GM21360 (cell line): ENCODE measurements around the gene MRPL45.
"Not testable (repeated sequence)": the region's sequence is repeated elsewhere in the genome, so short reads cannot be mapped to it uniquely, and the experiment has no call there.

Experiments used
- ATAC-seq: cut with Tn5 transposase; IDR thresholded peaks from one replicate; pipeline ENCODE4 v1.9.1; 2021; ENCODE audit warnings: mild to moderate bottlenecking, moderate library complexity; ENCODE audit not compliant: unreplicated experiment

The MRPL45 gene

DNA sequence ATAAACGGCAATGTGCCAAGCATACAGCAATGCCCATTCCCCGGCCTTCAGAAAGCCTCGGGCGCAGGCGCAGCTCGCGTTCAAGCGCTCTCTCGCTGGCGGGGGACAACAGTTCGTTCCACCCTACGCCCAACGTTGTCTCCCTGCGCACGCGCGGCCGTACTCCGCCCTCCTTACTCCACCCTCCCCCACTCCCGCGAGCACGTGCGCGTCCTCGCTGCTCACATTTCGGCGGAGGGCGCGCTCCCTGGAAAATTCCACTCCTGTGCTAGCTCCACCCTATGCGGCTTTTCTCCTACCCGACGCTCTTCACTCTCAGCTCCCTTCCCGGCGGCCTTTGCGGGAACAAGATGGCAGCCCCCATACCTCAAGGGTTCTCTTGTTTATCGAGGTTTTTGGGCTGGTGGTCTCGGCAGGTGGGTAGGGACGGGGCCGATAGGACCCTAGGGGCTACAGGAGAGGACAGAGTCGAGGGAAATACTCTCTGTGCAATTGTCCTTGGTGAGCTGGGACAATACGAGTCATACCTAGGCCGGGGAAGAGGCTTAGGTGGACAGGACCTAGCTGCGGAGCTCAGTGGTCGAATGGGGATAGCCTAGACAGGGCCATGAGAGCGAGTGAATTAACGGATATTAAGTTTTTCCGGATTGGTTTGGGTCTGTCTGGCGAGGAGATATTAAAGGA, at the start of gene MRPL45:
Gene MRPL45, plus strand, starts transcription at position 335 of the 684 bp plus-strand sequence. Its CDS starts 16 bp downstream, at position 351.
- peak; percentile 94 for ATAC-seq

DNA sequence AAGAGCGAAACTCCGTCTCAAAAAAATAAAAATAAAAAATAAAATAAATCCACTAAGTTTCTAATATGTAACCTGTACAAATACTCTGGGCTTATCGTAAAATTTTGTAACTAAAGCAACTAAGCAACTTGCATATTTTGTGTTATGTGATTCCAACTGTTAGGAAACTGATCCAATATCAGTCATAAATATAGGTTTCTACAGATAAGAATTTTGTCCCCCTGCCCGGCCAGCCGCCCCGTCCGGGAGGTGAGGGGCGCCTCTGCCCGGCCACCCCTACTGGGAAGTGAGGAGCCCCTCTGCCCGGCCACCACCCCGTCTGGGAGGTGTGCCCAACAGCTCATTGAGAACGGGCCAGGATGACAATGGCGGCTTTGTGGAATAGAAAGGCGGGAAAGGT, 43.8 kb upstream of the MRPL45 start:
- ATAC-seq, result not testable (repeated sequence)

DNA sequence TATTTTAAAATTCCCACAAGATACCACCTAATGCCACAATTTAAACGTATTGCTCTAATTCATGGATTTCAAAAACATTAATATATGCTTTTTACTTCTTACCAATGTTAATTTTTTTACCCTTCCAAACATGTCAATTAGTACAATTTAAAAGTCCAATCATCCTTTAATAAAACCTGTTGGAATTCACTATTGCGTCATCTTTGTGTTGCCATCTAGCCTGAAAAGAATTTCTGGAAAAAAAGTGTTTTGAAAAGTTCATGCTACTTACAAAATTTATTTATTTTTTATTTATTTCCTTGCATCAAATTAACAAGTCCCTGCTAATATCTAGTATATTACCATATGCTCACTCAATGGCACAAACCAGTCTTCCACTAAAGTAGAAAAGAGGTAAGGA, 42.6 kb upstream of the MRPL45 start:
- not testable (repeated sequence) for ATAC-seq

DNA sequence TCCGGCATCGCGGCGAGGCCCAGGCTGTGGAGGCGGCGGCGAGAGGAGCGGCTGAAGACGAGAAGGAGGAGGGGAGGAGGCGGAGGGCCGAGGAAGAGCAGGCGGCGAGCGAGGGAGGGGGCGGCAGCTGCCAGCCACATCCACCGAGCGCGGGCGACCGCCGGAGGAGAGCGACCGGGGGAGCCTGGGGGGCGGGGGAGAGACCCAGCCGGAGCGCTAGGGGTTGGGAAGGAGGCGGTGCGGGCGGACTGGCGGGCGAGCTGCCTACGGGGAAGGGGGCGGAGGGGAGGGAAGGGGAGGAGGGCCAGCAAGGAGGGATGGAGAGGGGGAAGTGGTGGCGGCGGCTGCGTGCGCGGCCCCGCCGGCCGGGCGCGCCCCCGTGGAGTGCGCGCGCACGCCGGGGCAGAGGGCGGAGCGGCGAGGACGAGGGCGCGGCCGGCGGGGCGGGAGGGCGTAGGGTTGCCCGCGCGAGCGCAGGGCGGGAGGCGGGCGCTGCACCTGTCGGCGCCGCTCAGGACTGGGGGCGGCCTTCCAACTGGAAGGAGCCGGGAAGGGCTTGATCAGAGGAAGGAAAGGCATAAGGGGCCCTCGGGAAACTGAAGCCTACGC, 39.9 kb upstream of the MRPL45 start:
- peak; percentile 86 for ATAC-seq

DNA sequence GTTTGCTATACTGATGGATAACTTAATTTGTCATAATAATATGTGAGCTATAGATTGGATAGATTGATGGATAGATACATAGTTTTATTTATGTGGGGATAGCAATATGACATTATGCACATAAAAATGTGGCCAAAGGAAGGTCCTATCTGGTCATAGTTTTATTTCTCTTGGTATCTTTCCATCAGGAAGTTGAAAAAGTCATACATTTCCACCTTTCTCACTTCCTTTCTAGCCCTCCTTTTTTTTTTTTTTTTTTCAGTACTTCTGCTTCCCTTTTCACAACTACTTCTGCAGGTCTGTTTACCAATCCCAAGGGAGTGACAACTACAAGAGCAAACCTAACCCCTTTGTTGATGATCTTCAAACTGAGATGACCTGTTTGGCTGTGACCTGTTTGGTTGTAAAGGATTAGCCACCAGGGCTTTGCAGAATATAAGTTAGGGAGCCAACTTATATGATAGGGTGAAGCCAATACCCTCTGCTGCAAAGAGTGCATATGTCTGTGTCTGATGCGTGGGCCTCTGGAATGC, 30.9 kb upstream of the MRPL45 start:
- ATAC-seq, result not testable (repeated sequence)

DNA sequence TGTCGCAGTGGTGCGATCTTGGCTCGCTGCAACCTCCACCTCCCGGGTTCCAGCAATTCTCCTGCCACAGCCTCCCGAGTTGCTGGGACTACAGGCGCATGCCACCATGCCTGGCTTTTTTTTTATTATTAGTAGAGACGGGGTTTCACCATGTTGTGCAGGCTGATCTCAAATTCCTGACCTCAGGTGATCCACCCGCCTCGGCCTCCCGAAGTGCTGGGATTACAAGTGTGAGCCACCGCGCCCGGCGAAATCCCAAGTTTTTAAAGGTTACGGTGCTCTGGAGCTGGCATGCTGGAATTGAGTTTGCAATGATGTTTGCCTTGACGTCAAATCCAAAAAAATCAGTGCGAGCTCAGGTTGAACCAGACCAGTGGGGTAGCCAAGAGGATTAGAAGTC, 30.4 kb upstream of the MRPL45 start:
- ATAC-seq, result not testable (repeated sequence)

DNA sequence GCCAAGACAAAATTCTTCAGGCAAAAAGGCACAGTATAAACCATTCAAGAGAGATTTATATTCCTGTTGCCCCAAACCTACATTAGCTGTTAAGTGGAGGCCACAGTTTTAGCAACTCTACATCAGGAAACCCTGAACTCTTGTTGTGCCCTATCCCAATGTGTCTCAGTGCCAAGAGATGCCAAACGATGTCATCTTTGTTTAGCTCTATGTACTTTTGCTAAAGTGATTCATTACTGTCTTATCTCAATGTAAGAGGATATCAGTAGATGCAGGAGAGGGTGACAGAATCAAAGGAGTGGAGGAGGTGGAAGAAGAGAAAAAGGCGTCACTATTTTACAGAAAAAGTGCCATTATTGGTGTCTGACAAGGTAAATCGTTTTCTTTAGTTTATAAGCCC, 28.8 kb upstream of the MRPL45 start:
- ATAC-seq, result not testable (repeated sequence)

DNA sequence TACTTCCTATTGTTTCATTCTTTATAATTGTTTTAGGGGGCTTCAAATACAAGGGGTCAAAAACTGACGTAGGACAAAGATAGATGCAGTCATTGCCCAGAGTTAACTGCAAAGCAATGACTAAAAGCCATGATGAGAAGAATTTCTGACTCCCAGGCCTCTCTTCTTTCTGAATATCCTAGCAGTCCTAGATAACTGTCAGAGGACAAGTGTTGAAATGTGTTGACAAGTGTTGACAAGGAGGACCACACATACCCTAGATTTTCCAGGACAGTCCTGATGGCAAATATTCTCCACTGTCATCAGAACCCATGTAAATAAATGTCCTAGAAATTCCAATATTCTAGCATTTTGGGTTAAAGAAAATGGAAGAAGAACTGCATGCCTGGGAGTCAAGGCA, 27.9 kb upstream of the MRPL45 start:
- ATAC-seq, result not testable (repeated sequence)

DNA sequence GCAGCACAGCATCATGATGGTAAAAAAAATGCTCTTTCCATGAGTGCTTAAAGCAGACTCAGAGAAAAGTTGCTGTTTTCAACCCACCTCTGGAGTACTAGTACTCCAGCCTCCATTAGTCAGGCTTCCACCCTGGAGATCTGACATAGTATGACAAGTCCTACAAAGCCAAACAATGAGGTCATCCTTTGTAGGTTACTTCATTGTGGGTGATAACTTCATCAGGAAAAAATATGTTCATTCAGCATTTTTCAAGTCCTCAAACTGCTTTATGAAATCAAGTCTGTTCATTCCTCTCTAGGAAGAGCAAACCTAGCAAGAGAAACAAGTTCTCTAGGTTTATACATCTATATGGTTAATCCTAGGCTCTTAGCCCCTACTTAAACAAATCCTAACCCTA, 27.4 kb upstream of the MRPL45 start:
- not testable (repeated sequence) for ATAC-seq

DNA sequence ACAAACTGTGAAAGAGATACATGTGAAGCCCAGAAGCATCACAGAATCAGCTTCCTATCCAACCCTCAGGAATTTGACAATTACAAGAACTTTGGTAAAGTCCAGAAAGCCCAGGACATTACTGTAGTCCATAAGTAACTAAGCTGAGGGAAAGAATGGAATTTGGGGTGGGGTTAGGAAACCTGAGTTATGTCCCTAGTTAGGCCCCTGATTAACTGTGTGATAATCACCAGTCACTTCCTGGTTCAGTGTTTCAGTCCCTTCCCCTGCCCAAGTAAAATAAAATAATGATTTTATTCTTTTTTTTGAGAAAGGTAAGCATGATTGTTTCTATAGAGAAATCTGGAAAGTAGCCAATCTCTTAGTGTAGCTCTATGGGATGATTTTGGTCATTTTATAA, 11.0 kb upstream of the MRPL45 start:
- not testable (repeated sequence) for ATAC-seq

DNA sequence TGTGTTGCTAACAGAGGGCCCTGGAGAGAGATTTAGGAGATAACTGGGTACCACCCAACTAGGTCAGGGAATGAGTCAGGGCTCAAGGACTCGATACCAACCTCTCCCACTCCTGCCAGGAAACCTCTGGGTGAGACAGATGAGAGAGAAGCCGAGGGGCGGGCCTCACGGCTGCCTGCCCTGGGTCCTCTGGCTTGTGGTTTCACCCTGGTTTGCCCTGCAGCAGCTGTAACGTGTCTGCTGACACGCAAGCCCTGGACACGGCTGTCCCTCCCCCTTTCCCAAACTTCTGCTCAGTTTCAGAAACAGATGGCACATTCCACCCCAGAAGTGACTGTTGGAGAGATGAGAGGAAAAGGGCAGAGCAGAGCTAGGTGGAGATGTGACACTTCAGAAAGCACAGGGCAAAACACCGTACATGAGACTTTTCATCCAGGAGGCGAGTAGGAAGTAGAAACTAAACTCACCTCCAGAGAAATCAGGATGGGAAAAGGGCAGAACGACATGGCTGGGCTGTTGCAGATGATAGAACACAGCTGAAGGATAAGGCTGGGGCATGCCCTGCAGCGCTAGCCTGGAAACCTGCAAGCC, 10.4 kb upstream of the MRPL45 start:
- peak; percentile 54 for ATAC-seq

DNA sequence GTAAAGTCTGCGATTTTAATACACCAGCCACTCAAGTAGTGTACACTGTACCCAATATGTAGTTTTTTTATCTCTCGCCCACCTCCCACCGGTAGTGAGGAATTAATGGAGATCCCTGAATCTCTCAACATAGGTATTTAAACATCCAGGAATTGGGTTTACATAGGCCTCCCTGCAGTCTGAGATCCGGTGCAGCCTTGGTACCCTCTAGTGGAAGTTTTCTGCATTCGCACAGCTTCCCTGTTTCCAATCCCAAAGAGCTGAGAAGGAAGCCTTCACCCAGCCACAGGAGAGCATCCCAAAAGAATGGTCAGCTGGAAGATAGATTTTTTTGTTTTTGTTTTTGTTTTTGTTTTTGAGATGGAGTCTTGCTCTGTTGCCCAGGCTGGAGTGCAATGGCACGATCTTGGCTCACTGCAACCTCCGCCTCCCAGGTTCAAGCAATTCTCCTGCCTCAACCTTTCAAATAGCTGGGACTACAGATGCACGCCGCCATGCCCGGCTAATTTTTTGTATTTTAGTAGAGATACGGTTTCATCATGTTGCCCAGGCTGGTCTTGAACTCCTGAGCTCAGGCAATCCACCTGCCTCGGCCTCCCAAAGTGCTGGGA, 8.6 kb upstream of the MRPL45 start:
- ATAC-seq, result not testable (repeated sequence)

DNA sequence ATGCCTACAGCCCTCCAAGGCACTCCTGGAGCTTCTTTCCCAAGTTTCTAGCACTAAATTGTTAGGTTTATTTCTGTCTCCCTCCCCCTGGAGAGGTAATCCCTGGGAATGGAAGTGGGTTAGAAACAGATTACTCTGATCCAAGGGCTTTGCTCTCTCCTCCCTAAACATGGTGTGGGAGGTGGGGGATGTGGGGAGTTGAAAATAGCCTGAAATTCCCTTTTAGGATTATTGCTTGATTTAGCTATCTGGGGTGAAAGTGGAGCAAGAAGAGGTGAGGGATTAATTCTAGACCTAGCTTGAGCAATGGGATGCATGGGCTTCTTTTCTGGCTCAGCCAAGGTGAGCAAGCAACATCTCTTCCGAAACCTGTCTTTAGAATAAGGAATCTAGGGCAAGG, 7.2 kb upstream of the MRPL45 start:
- not testable (repeated sequence) for ATAC-seq

DNA sequence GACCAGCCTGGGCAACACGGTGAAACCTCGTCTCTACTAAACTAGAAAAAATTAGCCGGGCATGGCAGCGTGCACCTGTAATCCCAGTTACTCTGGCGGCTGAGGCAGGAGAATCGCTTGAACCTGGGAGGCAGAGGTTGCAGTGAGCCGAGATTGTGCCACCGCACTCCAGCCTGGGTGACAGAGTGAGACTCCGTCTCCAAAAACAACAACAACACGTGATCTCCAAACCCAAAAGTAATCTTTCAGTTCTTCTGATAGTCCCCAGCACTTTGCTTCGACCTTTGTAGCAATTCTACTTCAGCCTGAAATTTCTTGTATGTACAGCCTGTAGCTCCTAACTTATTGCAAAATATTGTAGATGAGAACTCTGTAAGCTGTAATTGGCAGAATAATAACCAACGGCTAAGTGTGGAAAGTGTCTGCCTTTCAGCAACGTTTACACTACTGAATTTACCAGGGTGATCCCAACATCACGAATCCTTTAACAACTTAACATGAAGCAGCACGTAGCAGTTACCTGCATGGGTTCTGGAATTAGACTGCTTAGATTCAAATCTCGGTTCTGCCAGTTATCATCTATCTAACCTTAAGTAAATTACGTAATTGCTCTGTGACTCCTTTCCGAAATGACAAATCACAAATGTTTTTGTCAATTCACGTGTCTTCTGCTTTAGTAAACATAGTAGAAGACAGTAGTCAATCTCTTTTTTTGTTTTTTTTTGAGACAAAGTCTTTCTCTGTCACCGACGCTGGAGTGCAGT, 1.2 kb upstream of the MRPL45 start:
- not testable (repeated sequence) for ATAC-seq

DNA sequence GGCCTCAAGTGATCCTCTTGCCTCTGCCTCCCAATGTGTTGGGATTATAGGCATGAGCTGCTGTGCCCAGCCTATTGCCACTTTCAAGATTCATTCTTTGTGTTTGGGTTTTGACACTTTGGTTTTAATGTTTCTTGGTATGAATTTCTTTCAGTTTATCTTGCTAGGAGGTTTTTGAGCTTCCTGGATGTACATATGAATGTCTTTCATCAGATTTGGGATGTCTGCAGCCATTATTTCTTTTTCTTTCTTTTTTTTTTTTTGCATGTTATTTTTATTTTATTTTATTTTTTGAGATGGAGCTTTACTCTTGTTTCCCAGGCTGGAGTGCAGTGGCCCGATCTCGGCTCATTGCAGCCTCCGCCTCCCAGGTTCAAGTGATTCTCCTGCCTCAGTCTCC, 18.5 kb downstream of the MRPL45 start:
- no peak for ATAC-seq

DNA sequence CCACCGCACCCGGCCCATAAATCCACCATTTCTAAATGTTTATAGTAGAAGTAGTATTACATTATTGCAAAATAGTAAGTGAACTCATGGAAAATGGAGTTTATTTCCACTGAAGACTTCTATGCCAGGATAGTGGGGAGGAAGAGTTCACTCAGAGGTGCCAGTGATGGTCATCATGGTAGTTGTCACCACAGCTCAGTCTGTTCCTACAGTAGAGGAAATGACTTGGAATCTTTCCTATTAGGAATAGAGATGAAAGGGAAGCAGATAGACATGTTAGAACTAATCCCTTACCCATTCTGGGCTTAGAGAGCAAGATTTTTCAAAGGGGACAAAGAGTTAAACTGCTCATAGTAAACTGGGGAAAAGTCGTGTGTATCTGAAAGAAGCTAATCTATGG, 20.1 kb downstream of the MRPL45 start:
- no peak for ATAC-seq

DNA sequence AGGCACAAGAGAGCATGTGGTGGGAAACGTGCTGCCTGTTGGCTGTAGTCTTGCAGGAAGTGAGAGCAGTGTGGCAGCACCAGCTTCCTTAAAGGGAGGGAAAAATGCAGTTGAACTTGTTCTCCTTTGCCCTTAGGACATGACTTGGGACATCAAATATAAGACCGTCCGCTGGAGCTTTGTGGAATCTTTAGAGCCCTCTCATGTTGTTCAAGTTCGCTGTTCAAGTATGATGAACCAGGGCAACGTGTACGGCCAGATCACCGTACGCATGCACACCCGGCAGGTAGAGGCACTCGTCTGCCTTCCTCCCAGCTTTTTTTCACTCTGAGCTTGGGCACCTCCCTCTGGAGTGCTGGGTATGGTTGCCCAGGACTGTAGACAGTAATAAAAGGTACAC, 23.5 kb downstream of the MRPL45 start:
- no peak for ATAC-seq

DNA sequence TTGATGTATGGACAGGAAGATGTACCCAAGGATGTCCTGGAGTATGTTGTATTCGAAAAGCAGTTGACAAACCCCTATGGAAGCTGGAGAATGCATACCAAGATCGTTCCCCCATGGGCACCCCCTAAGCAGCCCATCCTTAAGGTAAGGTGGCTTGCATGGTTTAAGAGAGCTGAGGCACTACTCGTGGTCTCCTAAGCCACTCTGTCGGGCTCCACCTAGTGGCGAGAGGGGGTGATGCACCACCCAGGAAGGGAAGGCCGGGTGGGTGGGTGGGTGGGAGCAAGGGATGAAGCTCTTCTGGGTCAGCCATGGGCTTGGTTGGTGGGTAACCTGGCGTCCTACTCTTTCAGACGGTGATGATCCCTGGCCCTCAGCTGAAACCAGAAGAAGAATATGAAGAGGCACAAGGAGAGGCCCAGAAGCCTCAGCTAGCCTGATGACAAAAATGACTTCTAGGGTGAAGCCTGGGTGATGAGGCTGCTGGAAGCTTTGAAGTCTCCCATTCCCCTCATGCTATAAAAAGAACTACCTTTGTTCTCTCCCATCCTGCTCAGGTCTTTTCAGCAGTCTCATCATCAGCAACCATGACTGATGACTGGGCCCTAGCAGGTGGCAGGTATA, 25.3 kb downstream of the MRPL45 start:
- ATAC-seq, result no peak

DNA sequence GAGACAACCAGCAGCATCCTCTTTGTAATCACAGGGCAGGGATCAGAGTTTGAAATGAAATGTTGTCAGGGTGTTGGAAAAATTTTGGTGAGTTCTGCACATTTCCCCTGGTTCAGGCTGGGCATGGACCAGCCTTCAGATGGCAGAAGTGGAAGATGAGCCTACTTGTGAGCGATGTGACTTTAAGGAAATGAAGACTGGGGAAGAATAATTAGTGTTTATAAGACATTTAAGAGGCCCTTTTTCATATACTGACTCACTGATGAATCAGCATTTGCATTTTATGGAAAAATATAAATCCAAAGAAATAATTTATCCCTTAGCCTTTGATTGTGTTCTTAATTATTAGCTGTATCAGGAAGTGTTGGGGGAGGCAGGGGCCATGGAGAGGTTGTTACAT, 25.9 kb downstream of the MRPL45 start:
- ATAC-seq, result no peak

DNA sequence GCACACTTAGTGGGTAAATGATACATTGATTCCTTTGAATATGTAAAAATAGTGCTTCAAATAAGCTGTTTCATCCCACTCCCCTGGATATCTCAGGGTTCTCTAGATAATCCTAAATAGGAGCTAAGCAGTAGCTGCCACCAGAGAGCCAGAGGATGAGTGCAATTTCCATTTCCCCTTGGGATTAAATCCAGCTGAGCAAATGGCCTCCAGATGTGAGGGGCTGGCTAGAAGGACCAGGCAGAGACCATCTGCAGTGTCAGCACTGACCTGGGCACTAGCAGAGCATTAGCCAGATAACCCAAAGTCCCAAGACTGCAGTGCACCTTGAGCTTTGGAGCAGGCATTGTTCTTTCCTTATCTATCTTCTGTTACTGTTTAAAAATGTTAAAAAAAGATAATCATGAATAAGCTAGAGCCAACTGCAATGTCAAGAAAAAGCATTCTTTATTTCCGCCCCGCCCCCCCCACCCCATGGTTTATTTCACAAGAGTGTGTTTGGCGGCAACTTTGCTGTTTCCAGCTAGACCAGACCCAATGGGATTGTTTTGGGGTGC, 27.3 kb downstream of the MRPL45 start:
- ATAC-seq, result no peak
